SK-N-SH treated with all-trans-retinoic acid at 6 μM for 48 hours (cell line): ENCODE measurements around the gene KPRP.
A peak's percentile ranks its signal among the peaks of the same experiment; 100 is the strongest.

ENCODE experiments used
- ATAC-seq: fragments of 200-7000 bp; cut with Tn5 transposase; 3 replicates; pipeline ENCODE4 v1.9.1; 2020; ENCODE audit warnings: mild to moderate bottlenecking, moderate library complexity
- ARNTL ChIP-seq: fragments of 450-650 bp; formaldehyde crosslinking; IDR thresholded peaks from 2 replicates; pipeline ENCODE4 v1.5.0; 2020; ENCODE audit warnings: low read depth, mild to moderate bottlenecking, moderate library complexity, borderline replicate concordance
- BACH2 ChIP-seq: fragments of 250-450 bp; sonication (Bioruptor Pico); IDR thresholded peaks from 2 replicates; pipeline ENCODE4 v1.9.0; 2021; ENCODE audit warnings: mild to moderate bottlenecking, borderline replicate concordance
- CSDC2 ChIP-seq: fragments of 250-450 bp; sonication (Bioruptor Pico); IDR thresholded peaks from 2 replicates; pipeline ENCODE4 v1.5.0; 2020; ENCODE audit warnings: mild to moderate bottlenecking, moderate library complexity
- ESRRG ChIP-seq: fragments of 250-450 bp; sonication (Bioruptor Pico); IDR thresholded peaks from 2 replicates; pipeline ENCODE4 v1.6.1; 2021; ENCODE audit warnings: mild to moderate bottlenecking
- GLIS3 ChIP-seq: fragments of 250-450 bp; sonication (Bioruptor Pico); IDR thresholded peaks from 2 replicates; pipeline ENCODE4 v1.5.0; 2020; ENCODE audit warnings: mild to moderate bottlenecking, moderate library complexity
- ISL1 ChIP-seq: fragments of 250-450 bp; sonication (Bioruptor Pico); IDR thresholded peaks from 2 replicates; pipeline ENCODE4 v2.1.2; 2022; ENCODE audit warnings: mild to moderate bottlenecking, moderate library complexity
- PPARA ChIP-seq: fragments of 250-450 bp; sonication (Bioruptor Pico); IDR thresholded peaks from 2 replicates; pipeline ENCODE4 v1.5.0; 2020; ENCODE audit warnings: mild to moderate bottlenecking, borderline replicate concordance
- RARB ChIP-seq: fragments of 250-450 bp; sonication (Bioruptor Pico); IDR thresholded peaks from 2 replicates; pipeline ENCODE4 v1.8.0; 2021; ENCODE audit warnings: mild to moderate bottlenecking, moderate library complexity
- SNAI2 ChIP-seq: fragments of 250-450 bp; sonication (Bioruptor Pico); IDR thresholded peaks from 2 replicates; pipeline ENCODE4 v1.5.0; 2020; ENCODE audit warnings: mild to moderate bottlenecking, moderate library complexity
- TCF4 ChIP-seq: fragments of 250-450 bp; sonication (Bioruptor Pico); IDR thresholded peaks from 2 replicates; pipeline ENCODE4 v1.8.0; 2021; ENCODE audit warnings: mild to moderate bottlenecking, moderate library complexity, borderline replicate concordance
- TOX ChIP-seq: fragments of 250-450 bp; sonication (Bioruptor Pico); IDR thresholded peaks from 2 replicates; pipeline ENCODE4 v1.8.0; 2021; ENCODE audit warnings: mild to moderate bottlenecking, moderate library complexity, borderline replicate concordance
- ZC3H10 ChIP-seq: fragments of 250-450 bp; sonication (Bioruptor Pico); IDR thresholded peaks from 2 replicates; pipeline ENCODE4 v1.5.1; 2021; ENCODE audit warnings: mild to moderate bottlenecking, moderate library complexity
- ZFP3 ChIP-seq: fragments of 250-450 bp; sonication (Bioruptor Pico); IDR thresholded peaks from 2 replicates; pipeline ENCODE4 v1.5.0; 2020; ENCODE audit warnings: mild to moderate bottlenecking, moderate library complexity
- ZFP30 ChIP-seq: fragments of 450-650 bp; formaldehyde crosslinking; IDR thresholded peaks from 2 replicates; pipeline ENCODE4 v1.5.0; 2022; ENCODE audit warnings: mild to moderate bottlenecking, moderate library complexity
- ZNF565 ChIP-seq: fragments of 450-650 bp; formaldehyde crosslinking; conservative IDR thresholded peaks from 2 replicates; pipeline ENCODE4 v1.5.0; 2020; ENCODE audit warnings: low read depth, mild to moderate bottlenecking, moderate library complexity
- ZNF70 ChIP-seq: fragments of 450-650 bp; formaldehyde crosslinking; IDR thresholded peaks from 2 replicates; pipeline ENCODE4 v1.5.0; 2020; ENCODE audit warnings: mild to moderate bottlenecking, moderate library complexity
- ZNF8 ChIP-seq: fragments of 450-650 bp; formaldehyde crosslinking; IDR thresholded peaks from 2 replicates; pipeline ENCODE4 v1.5.0; 2020; ENCODE audit warnings: mild to moderate bottlenecking, moderate library complexity
- TF ChIP-seq, protein P1 (sequence below): fragments of 250-450 bp; sonication (Bioruptor Pico); IDR thresholded peaks from 2 replicates; pipeline ENCODE4 v1.5.0; 2020; ENCODE audit warnings: mild to moderate bottlenecking, moderate library complexity
- TF ChIP-seq, protein P2 (sequence below): fragments of 250-450 bp; sonication (Bioruptor Pico); IDR thresholded peaks from 2 replicates; pipeline ENCODE4 v1.5.1; 2020; ENCODE audit warnings: low read depth, mild to moderate bottlenecking, moderate library complexity
- TF ChIP-seq, protein P3 (sequence below): fragments of 250-450 bp; sonication (Bioruptor Pico); IDR thresholded peaks from 2 replicates; pipeline ENCODE4 v1.5.1; 2021; ENCODE audit warnings: mild to moderate bottlenecking, moderate library complexity
- TF ChIP-seq, protein P4 (sequence below): fragments of 250-450 bp; sonication (Bioruptor Pico); IDR thresholded peaks from 2 replicates; pipeline ENCODE4 v1.8.0; 2020; ENCODE audit warnings: mild to moderate bottlenecking, moderate library complexity, borderline replicate concordance

The KPRP gene

DNA sequence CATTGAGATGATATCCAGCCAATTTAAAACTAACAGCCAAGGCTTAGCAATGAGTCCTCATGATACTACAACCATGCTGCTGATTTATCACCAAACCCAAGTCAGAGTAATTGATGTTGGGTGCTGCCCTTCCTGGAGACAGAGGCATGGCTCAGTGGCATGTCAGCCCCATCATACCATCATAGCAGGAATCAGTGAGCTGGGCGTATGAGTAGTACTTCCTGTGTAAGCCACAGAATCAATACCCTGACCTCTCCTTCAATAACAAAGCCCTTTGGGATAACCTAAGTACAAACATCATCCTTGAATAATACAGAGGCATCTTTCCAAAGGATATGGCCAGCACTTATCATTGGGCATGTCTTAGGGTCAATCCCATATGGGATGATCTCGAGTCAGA is 25.3 kb downstream of the KPRP start:
- no peak for ATAC-seq
- TF ChIP-seq, protein P1, sequence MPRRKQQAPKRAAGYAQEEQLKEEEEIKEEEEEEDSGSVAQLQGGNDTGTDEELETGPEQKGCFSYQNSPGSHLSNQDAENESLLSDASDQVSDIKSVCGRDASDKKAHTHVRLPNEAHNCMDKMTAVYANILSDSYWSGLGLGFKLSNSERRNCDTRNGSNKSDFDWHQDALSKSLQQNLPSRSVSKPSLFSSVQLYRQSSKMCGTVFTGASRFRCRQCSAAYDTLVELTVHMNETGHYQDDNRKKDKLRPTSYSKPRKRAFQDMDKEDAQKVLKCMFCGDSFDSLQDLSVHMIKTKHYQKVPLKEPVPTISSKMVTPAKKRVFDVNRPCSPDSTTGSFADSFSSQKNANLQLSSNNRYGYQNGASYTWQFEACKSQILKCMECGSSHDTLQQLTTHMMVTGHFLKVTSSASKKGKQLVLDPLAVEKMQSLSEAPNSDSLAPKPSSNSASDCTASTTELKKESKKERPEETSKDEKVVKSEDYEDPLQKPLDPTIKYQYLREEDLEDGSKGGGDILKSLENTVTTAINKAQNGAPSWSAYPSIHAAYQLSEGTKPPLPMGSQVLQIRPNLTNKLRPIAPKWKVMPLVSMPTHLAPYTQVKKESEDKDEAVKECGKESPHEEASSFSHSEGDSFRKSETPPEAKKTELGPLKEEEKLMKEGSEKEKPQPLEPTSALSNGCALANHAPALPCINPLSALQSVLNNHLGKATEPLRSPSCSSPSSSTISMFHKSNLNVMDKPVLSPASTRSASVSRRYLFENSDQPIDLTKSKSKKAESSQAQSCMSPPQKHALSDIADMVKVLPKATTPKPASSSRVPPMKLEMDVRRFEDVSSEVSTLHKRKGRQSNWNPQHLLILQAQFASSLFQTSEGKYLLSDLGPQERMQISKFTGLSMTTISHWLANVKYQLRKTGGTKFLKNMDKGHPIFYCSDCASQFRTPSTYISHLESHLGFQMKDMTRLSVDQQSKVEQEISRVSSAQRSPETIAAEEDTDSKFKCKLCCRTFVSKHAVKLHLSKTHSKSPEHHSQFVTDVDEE (CRISPR knock-in tag): no peak
- no peak for TF ChIP-seq PPARA (CRISPR knock-in tag)
- TF ChIP-seq ARNTL: no peak
- TF ChIP-seq, protein P2, sequence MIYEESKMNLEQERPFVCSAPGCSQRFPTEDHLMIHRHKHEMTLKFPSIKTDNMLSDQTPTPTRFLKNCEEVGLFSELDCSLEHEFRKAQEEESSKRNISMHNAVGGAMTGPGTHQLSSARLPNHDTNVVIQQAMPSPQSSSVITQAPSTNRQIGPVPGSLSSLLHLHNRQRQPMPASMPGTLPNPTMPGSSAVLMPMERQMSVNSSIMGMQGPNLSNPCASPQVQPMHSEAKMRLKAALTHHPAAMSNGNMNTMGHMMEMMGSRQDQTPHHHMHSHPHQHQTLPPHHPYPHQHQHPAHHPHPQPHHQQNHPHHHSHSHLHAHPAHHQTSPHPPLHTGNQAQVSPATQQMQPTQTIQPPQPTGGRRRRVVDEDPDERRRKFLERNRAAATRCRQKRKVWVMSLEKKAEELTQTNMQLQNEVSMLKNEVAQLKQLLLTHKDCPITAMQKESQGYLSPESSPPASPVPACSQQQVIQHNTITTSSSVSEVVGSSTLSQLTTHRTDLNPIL (CRISPR knock-in tag): no peak
- TF ChIP-seq TCF4 (CRISPR knock-in tag): no peak
- no peak for TF ChIP-seq ZNF70 (CRISPR knock-in tag)
- no peak for TF ChIP-seq TOX (CRISPR knock-in tag)
- TF ChIP-seq ISL1 (CRISPR knock-in tag): no peak
- no peak for TF ChIP-seq ZC3H10 (CRISPR knock-in tag)
- TF ChIP-seq ZFP3 (CRISPR knock-in tag): no peak
- TF ChIP-seq ZNF8 (CRISPR knock-in tag): no peak
- TF ChIP-seq BACH2 (CRISPR knock-in tag): no peak

DNA sequence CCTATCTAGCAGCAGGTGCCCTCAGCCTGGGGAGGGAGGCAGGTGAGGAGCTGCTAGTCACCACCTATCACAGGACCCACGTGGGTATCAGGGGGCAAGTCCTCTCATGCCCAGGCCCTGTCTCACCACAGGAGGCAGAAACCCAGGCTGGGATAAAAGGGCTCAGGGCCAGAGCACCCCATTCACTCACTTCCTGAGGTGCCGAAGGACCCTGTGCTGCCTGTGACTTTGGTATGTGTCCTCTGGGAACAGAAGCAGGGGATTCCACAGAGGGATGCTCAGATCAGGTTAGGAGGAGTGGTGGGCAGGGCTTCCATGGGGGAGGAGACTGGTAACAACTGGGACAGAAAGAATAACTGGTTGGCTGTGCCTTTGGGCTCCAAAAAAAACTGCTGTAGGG is 28.3 kb downstream of the KPRP start, which contains the start of gene LCE1E:
TSS of gene LCE1E (plus strand) at position 181 of the 400 bp plus-strand sequence. CDS start 1,043 bp downstream, outside the sequence.
- TF ChIP-seq TCF4 (CRISPR knock-in tag) (no peak), BACH2 (CRISPR knock-in tag) (no peak)
- 0 out of 3 replicates have a peak, but pooled peaks have one; percentile 24 for ATAC-seq

DNA sequence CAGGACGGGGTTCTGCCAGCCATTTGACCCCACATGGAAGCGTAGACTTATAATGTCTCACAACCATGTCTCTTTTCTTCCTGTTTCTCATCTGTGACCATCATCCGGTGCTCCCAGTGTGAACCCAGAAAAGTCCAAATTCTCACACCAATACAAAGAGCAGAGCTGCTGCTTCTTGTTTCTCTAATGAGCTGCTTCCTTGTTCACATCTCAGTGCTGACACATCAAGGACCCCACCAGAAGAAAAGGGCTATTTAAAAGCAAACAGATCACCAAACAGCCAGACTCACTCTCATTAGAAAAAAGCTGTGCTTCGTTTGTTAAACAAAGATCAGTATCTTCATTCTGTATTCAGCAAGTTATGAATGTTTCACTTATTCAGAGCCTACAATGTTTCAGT is 37.9 kb downstream of the KPRP start:
- ATAC-seq: no peak
- TF ChIP-seq ZFP30 (CRISPR knock-in tag) (no peak), SNAI2 (CRISPR knock-in tag) (no peak), GLIS3 (CRISPR knock-in tag) (no peak), ZC3H10 (CRISPR knock-in tag) (no peak), ZNF565 (CRISPR knock-in tag) (no peak), ZFP3 (CRISPR knock-in tag) (no peak), CSDC2 (no peak), PPARA (CRISPR knock-in tag) (no peak), ESRRG (CRISPR knock-in tag) (no peak), ZNF70 (CRISPR knock-in tag) (no peak), BACH2 (CRISPR knock-in tag) (no peak)
- TF ChIP-seq, protein P1 (CRISPR knock-in tag): no peak
- TF ChIP-seq, protein P2 (CRISPR knock-in tag): no peak
- TF ChIP-seq, all 23 proteins: peak for 0

DNA sequence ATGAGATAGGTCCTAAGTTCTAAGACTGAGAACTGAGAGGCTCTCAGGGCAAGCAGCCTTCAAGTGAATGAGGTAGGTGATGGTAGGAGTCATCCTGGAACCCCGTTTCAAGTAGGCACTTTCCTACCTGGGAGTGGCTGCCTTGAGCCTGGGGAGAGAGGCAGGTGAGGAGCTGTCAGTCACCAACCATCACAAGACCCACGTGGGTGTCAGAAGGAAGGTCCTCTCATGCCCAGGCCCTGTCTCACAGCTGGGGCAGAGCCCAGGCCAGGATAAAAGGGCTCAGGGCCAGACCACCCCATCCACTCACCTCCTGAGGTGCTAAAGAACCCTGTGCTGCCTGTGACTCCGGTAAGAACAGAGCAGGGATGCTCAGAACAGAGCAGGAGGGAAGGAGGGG is 38.6 kb downstream of the KPRP start, which contains the start of gene LCE1D:
TSS of gene LCE1D (plus strand) at position 301 of the 400 bp plus-strand sequence. CDS start 1,074 bp downstream, outside the sequence.
- TF ChIP-seq TCF4 (CRISPR knock-in tag): no peak
- TF ChIP-seq RARB (CRISPR knock-in tag): no peak
- TF ChIP-seq, protein P3, sequence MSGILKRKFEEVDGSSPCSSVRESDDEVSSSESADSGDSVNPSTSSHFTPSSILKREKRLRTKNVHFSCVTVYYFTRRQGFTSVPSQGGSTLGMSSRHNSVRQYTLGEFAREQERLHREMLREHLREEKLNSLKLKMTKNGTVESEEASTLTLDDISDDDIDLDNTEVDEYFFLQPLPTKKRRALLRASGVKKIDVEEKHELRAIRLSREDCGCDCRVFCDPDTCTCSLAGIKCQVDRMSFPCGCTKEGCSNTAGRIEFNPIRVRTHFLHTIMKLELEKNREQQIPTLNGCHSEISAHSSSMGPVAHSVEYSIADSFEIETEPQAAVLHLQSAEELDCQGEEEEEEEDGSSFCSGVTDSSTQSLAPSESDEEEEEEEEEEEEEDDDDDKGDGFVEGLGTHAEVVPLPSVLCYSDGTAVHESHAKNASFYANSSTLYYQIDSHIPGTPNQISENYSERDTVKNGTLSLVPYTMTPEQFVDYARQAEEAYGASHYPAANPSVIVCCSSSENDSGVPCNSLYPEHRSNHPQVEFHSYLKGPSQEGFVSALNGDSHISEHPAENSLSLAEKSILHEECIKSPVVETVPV (CRISPR knock-in tag): no peak
- TF ChIP-seq, protein P4, sequence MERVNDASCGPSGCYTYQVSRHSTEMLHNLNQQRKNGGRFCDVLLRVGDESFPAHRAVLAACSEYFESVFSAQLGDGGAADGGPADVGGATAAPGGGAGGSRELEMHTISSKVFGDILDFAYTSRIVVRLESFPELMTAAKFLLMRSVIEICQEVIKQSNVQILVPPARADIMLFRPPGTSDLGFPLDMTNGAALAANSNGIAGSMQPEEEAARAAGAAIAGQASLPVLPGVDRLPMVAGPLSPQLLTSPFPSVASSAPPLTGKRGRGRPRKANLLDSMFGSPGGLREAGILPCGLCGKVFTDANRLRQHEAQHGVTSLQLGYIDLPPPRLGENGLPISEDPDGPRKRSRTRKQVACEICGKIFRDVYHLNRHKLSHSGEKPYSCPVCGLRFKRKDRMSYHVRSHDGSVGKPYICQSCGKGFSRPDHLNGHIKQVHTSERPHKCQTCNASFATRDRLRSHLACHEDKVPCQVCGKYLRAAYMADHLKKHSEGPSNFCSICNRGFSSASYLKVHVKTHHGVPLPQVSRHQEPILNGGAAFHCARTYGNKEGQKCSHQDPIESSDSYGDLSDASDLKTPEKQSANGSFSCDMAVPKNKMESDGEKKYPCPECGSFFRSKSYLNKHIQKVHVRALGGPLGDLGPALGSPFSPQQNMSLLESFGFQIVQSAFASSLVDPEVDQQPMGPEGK: no peak
- TF ChIP-seq ZFP3 (CRISPR knock-in tag): no peak
- TF ChIP-seq ZNF565 (CRISPR knock-in tag): no peak
- TF ChIP-seq ISL1 (CRISPR knock-in tag): no peak
- no peak for TF ChIP-seq ARNTL
- TF ChIP-seq PPARA (CRISPR knock-in tag): no peak
- no peak for TF ChIP-seq ZC3H10 (CRISPR knock-in tag)
- ATAC-seq: no peak
